ENCODE measurements around the gene VPS16.

GRCh38 chr20:2866236-2866635, 25.7 kb downstream of the VPS16 start:
- no peak for TF ChIP-seq POLR2A (IDR thresholded peaks at IDR 0.05)
- TF ChIP-seq CTCF (IDR thresholded peaks at IDR 0.05): no peak

Data from suprapubic skin (tissue), 3 donors.